K562 (cell line): ENCODE measurements around the gene KRT71. TPM values are rescaled to one million over a fixed set of nuclear protein-coding genes. Genes with fewer than 3 reads are reported as not detected.
A peak's percentile ranks its signal among the peaks of the same experiment; 100 is the strongest.

Source experiments
- ATAC-seq: fragments of 200-7000 bp; cut with Tn5 transposase; 3 replicates; pipeline ENCODE4 v1.9.1; 2020; ENCODE audit warnings: moderate library complexity
- BruUV-seq: library from RNA; stranded (reverse); fragments of 400-500 nt; replicated peaks from 2 replicates; lab custom pipeline; 2021; lab: Mats Ljungman, UMichigan
- CTCF ChIA-PET: fragments of 300-600 bp; formaldehyde crosslinking; extraction: SDS; loops from one replicate; lab custom pipeline; 2021; ENCODE audit warnings: low intra/inter-chr PET ratio; lab: Yijun Ruan, JAX
- POLR2A ChIA-PET: fragments of 300-600, 350-650 bp; sonication (Branson Sonifier 250); formaldehyde crosslinking; extraction: SDS; loops from one replicate; lab custom pipeline; 2021; ENCODE audit warnings: antibody characterized with exemption, inconsistent platforms; lab: Yijun Ruan, JAX
- DNase-seq, 4 experiments: peaks; one replicate each; pipeline versions ENCODE4 v3.0.0 to v3.0.0-alpha.2; 2011 to 2018; ENCODE audit warnings: low spot score in 3 of 4, mixed read lengths in 3 of 4; ENCODE audit errors: extremely low read depth in 1 of 4
- FAIRE-seq: peaks from 2 replicates; lab custom pipeline; 2011; peaks lifted over from hg19 to GRCh38; lab: Jason Lieb, UNC
- H2AFZ ChIP-seq: 2 replicates; pipeline ENCODE4 v1.6.0; 2011; ENCODE audit warnings: low read depth, low read length, control low read depth, inconsistent platforms
- H3K27ac ChIP-seq: fragments of 200-600 bp; 3 replicates; pipeline ENCODE4 v1.8.0; 2011; ENCODE audit warnings: low read depth, mild to moderate bottlenecking, control low read depth, inconsistent platforms, low read length, moderate library complexity, mixed read lengths; ENCODE audit errors: extremely low read depth
- H3K27me3 ChIP-seq, 2 experiments: fragments of 300-600 bp in 1 of 2; 2 replicates in 1 of 2; 3 replicates in 1 of 2; pipeline versions ENCODE4 v1.6.0 to v1.8.0; 2011; ENCODE audit warnings: inconsistent platforms in 2 of 2, low read length in 2 of 2, mild to moderate bottlenecking in 1 of 2, mixed read lengths in 1 of 2, moderate library complexity in 1 of 2; ENCODE audit not compliant: control insufficient read depth in 2 of 2, insufficient read depth in 2 of 2
- H3K36me3 ChIP-seq: fragments of 300-600 bp; 3 replicates; pipeline ENCODE4 v1.8.0; 2011; ENCODE audit warnings: mild to moderate bottlenecking, low read length, inconsistent platforms; ENCODE audit not compliant: control insufficient read depth, insufficient read depth
- H3K4me1 ChIP-seq, 2 experiments: fragments of 200-600 bp in 1 of 2; replicated peaks in 1 of 2; 2 replicates in 1 of 2; 3 replicates in 1 of 2; pipeline versions ENCODE4 v1.5.1 to v1.8.0; 2011; ENCODE audit warnings: inconsistent platforms in 2 of 2, low read length in 2 of 2, mild to moderate bottlenecking in 1 of 2, mixed read lengths in 1 of 2, moderate library complexity in 1 of 2; ENCODE audit not compliant: control insufficient read depth in 2 of 2, insufficient read depth in 2 of 2
- H3K4me2 ChIP-seq: 2 replicates; pipeline ENCODE4 v1.6.1; 2011; ENCODE audit warnings: low read length, control low read depth, inconsistent platforms, mixed read lengths; ENCODE audit not compliant: insufficient read depth
- H3K4me3 ChIP-seq: fragments of 200-600 bp; sonication (generic), shearing (Covaris generic); 2 replicates; pipeline ENCODE4 v1.5.1; 2016; ENCODE audit warnings: control low read depth, inconsistent platforms
- H3K79me2 ChIP-seq: fragments of 200-600 bp; 3 replicates; pipeline ENCODE4 v1.8.0; 2011; ENCODE audit warnings: low read length, inconsistent platforms; ENCODE audit not compliant: control insufficient read depth, insufficient read depth
- H3K9ac ChIP-seq, 2 experiments: 2 replicates each; pipeline versions ENCODE4 v1.6.0 to v1.6.1; 2011; ENCODE audit warnings: low read depth in 2 of 2, low read length in 2 of 2, control low read depth in 1 of 2, inconsistent platforms in 1 of 2, mild to moderate bottlenecking in 1 of 2, mixed read lengths in 1 of 2; ENCODE audit not compliant: insufficient read depth in 1 of 2
- H3K9me1 ChIP-seq: one replicate; pipeline ENCODE4 v1.6.0; 2011; ENCODE audit warnings: inconsistent platforms, mild to moderate bottlenecking, low read length, moderate library complexity; ENCODE audit not compliant: control insufficient read depth, insufficient read depth
- H3K9me3 ChIP-seq: replicated peaks from 2 replicates; pipeline ENCODE4 v1.5.1; 2011; ENCODE audit warnings: low read depth, low read length, inconsistent platforms; ENCODE audit not compliant: control insufficient read depth, insufficient read depth
- H4K20me1 ChIP-seq: replicated peaks from 2 replicates; pipeline ENCODE4 v1.6.1; 2011; ENCODE audit warnings: low read length, inconsistent platforms, mixed read lengths; ENCODE audit not compliant: control insufficient read depth, insufficient read depth
- HNRNPK ChIP-seq: fragments of 200-400 bp; formaldehyde crosslinking; IDR thresholded peaks from one replicate; pipeline ENCODE4 v1.6.1; 2018; ENCODE audit warnings: mild to moderate bottlenecking, low read depth, low read length; ENCODE audit not compliant: poor library complexity, severe bottlenecking
- MECOM ChIP-seq: fragments of 250-450 bp; sonication (Bioruptor Pico); IDR thresholded peaks from 2 replicates; pipeline ENCODE4 v1.8.0; 2022; ENCODE audit warnings: inconsistent platforms
- NR2C2 ChIP-seq, 2 experiments: fragments of 200-800 bp in 1 of 2; sonication (Bioruptor generic) in 1 of 2; sonication (generic) in 1 of 2; formaldehyde crosslinking in 1 of 2; IDR thresholded peaks; 2 replicates each; pipeline versions ENCODE4 v1.6.1 to v1.8.0; 2016 to 2022; ENCODE audit warnings: mild to moderate bottlenecking in 1 of 2, missing compliant biosample characterization in 1 of 2, missing genetic modification characterization in 1 of 2, missing genetic modification reagents in 1 of 2
- PRPF4 ChIP-seq: fragments of 200-400 bp; formaldehyde crosslinking; IDR thresholded peaks from one replicate; pipeline ENCODE4 v1.6.1; 2017; ENCODE audit warnings: low read length, low read depth, mild to moderate bottlenecking; ENCODE audit not compliant: insufficient read depth, poor library complexity, severe bottlenecking
- RAD21 ChIP-seq, 2 experiments: fragments of 250-450 bp in 1 of 2; fragments of 450-650 bp in 1 of 2; sonication (Bioruptor Pico) in 1 of 2; formaldehyde crosslinking in 1 of 2; IDR thresholded peaks in 1 of 2; conservative IDR thresholded peaks in 1 of 2; 2 replicates each; pipeline versions ENCODE4 v1.4.0 to v1.8.0; 2020 to 2022; ENCODE audit warnings: mild to moderate bottlenecking in 2 of 2, moderate library complexity in 1 of 2
- SP1 ChIP-seq: sonication (generic); formaldehyde crosslinking; IDR thresholded peaks from 2 replicates; pipeline ENCODE4 v1.8.1; 2022; ENCODE audit warnings: mild to moderate bottlenecking, missing genetic modification reagents
- TCFL5 ChIP-seq: fragments of 250-450 bp; sonication (Bioruptor Pico); conservative IDR thresholded peaks from 2 replicates; pipeline ENCODE4 v1.6.1; 2021; ENCODE audit warnings: mild to moderate bottlenecking, moderate library complexity, matching md5 sums
- YBX1 ChIP-seq: fragments of 450-650 bp; IDR thresholded peaks from 2 replicates; pipeline ENCODE4 v1.7.1; 2016; ENCODE audit warnings: mild to moderate bottlenecking
- ZBED1 ChIP-seq: IDR thresholded peaks from 2 replicates; pipeline ENCODE4 v1.6.1; 2014
- in situ Hi-C: fragments of 300-500 bp; cut with MboI; formaldehyde crosslinking; loops from 4 replicates; pipeline ENCODE4 v1.15.0; 2018; ENCODE audit warnings: inconsistent platforms, mixed read lengths
- intact Hi-C: fragments of 100-400 bp; cut with micrococcal nuclease; formaldehyde crosslinking; loops from 2 replicates; pipeline ENCODE4 v1.14.2; 2022
- polyA plus RNA-seq, 8 experiments: library from polyadenylated mRNA; depleted of rRNA in 4 of 8; stranded (reverse) in 5 of 8; unstranded in 3 of 8; fragments of >200 nt; fragmentation: Nextera tagmentation in 2 of 8; fragmentation: Illumina TruSeq in 1 of 8; extraction: Ambion mirVana in 2 of 8; extraction: Trizol in 1 of 8; gene quantifications; 2 replicates each; pipeline versions ENCODE4 v1.2.1 to v1.2.3, GENCODE V29; 2011 to 2014; ENCODE audit warnings: inconsistent platforms in 1 of 8, missing spikeins in 1 of 8
- total RNA-seq, 7 experiments: library from RNA; depleted of rRNA in 6 of 7; stranded (reverse); fragments of >200 nt in 6 of 7; fragmentation: Illumina TruSeq in 2 of 7; extraction: Trizol in 2 of 7; gene quantifications; 2 replicates each; pipeline versions ENCODE4 v1.2.1 to v1.2.3, GENCODE V29; 2011 to 2021; ENCODE audit warnings: low replicate concordance in 1 of 7
- TF ChIP-seq, protein P1 (sequence below), 3 experiments: IDR thresholded peaks in 2 of 3; conservative IDR thresholded peaks in 1 of 3; 2 replicates each; pipeline ENCODE4 v1.5.1; 2011 to 2012; ENCODE audit warnings: low read length in 3 of 3, mild to moderate bottlenecking in 3 of 3, control low read depth in 2 of 3, improper control_type of control experiment in 1 of 3, inconsistent platforms in 1 of 3, low read depth in 1 of 3, mixed read lengths in 1 of 3, moderate library complexity in 1 of 3; ENCODE audit not compliant: insufficient read depth in 2 of 3
- TF ChIP-seq, protein P2 (sequence below): IDR thresholded peaks from 2 replicates; pipeline ENCODE4 v1.6.1; 2012; ENCODE audit warnings: low read depth, low read length, improper control_type of control experiment, borderline replicate concordance
- TF ChIP-seq, protein P3 (sequence below): fragments of 250-450 bp; sonication (Bioruptor Pico); IDR thresholded peaks from 2 replicates; pipeline ENCODE4 v1.4.0; 2020

KRT71 gene
- total and polyA plus RNA-seq, 9 of the 15 experiments (the other 6 are each of a cell fraction or from before 2014, with no cell fraction given), result not detected

GRCh38 chr12:52542157-52542556, 10.8 kb downstream of the KRT71 start:
- no peak for DNase-seq

More at GRCh38 chr12:52542157-52542556, 10.8 kb downstream of the KRT71 start:
- no peak overlapping the region for H3K27ac ChIP-seq
- ATAC-seq (no peak), FAIRE-seq (no peak)
- H3K9me3 ChIP-seq, result no peaks in the 10 kb centered on the region
- H3K36me3 ChIP-seq, result no peaks in the 10 kb centered on the region
- ChIA-PET POLR2A (no interaction called here), CTCF (no interaction called here)
- intact Hi-C loops, result no loop called here
- no peak overlapping the region for H3K4me2 ChIP-seq
- in situ Hi-C loops, result no loop called here
- TF ChIP-seq, protein P1, sequence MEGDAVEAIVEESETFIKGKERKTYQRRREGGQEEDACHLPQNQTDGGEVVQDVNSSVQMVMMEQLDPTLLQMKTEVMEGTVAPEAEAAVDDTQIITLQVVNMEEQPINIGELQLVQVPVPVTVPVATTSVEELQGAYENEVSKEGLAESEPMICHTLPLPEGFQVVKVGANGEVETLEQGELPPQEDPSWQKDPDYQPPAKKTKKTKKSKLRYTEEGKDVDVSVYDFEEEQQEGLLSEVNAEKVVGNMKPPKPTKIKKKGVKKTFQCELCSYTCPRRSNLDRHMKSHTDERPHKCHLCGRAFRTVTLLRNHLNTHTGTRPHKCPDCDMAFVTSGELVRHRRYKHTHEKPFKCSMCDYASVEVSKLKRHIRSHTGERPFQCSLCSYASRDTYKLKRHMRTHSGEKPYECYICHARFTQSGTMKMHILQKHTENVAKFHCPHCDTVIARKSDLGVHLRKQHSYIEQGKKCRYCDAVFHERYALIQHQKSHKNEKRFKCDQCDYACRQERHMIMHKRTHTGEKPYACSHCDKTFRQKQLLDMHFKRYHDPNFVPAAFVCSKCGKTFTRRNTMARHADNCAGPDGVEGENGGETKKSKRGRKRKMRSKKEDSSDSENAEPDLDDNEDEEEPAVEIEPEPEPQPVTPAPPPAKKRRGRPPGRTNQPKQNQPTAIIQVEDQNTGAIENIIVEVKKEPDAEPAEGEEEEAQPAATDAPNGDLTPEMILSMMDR (IDR thresholded peaks at IDR 0.05 in 2 of 3, conservative IDR thresholded peaks at IDR 0.05 in 1 of 3; ENCODE audit: insufficient read depth in 2 of 3, low read depth in 1 of 3, low read length in 3 of 3), result peak in 2 of 3 experiments; percentile 15 to 28; a peak in 3 of 6 replicates
- TF ChIP-seq YBX1, result no peak
- no peak for TF ChIP-seq ZBED1
- 0 out of 4 replicates have a peak, but pooled peaks of 1 of the 2 experiments have one; percentile 23 for TF ChIP-seq RAD21 (CRISPR knock-in tag; conservative IDR thresholded peaks at IDR 0.05 in 1 of 2, IDR thresholded peaks at IDR 0.05 in 1 of 2)
- TF ChIP-seq, protein P2, sequence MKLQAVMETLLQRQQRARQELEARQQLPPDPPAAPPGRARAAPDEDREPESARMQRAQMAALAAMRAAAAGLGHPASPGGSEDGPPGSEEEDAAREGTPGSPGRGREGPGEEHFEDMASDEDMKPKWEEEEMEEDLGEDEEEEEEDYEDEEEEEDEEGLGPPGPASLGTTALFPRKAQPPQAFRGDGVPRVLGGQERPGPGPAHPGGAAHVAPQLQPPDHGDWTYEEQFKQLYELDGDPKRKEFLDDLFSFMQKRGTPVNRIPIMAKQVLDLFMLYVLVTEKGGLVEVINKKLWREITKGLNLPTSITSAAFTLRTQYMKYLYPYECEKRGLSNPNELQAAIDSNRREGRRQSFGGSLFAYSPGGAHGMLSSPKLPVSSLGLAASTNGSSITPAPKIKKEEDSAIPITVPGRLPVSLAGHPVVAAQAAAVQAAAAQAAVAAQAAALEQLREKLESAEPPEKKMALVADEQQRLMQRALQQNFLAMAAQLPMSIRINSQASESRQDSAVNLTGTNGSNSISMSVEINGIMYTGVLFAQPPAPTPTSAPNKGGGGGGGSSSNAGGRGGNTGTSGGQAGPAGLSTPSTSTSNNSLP, result no peak
- TF ChIP-seq TCFL5 (CRISPR knock-in tag), result no peak
- no peak for TF ChIP-seq NR2C2 (CRISPR knock-in tag; IDR thresholded peaks at IDR 0.05)
- no peak for TF ChIP-seq NR2C2 (tag; IDR thresholded peaks at IDR 0.05)
- no peak for TF ChIP-seq MECOM (CRISPR knock-in tag)
- no peak for TF ChIP-seq SP1 (CRISPR knock-in tag)
- TF ChIP-seq PRPF4, result no peak
- TF ChIP-seq HNRNPK, result no peak
- TF ChIP-seq, protein P3, sequence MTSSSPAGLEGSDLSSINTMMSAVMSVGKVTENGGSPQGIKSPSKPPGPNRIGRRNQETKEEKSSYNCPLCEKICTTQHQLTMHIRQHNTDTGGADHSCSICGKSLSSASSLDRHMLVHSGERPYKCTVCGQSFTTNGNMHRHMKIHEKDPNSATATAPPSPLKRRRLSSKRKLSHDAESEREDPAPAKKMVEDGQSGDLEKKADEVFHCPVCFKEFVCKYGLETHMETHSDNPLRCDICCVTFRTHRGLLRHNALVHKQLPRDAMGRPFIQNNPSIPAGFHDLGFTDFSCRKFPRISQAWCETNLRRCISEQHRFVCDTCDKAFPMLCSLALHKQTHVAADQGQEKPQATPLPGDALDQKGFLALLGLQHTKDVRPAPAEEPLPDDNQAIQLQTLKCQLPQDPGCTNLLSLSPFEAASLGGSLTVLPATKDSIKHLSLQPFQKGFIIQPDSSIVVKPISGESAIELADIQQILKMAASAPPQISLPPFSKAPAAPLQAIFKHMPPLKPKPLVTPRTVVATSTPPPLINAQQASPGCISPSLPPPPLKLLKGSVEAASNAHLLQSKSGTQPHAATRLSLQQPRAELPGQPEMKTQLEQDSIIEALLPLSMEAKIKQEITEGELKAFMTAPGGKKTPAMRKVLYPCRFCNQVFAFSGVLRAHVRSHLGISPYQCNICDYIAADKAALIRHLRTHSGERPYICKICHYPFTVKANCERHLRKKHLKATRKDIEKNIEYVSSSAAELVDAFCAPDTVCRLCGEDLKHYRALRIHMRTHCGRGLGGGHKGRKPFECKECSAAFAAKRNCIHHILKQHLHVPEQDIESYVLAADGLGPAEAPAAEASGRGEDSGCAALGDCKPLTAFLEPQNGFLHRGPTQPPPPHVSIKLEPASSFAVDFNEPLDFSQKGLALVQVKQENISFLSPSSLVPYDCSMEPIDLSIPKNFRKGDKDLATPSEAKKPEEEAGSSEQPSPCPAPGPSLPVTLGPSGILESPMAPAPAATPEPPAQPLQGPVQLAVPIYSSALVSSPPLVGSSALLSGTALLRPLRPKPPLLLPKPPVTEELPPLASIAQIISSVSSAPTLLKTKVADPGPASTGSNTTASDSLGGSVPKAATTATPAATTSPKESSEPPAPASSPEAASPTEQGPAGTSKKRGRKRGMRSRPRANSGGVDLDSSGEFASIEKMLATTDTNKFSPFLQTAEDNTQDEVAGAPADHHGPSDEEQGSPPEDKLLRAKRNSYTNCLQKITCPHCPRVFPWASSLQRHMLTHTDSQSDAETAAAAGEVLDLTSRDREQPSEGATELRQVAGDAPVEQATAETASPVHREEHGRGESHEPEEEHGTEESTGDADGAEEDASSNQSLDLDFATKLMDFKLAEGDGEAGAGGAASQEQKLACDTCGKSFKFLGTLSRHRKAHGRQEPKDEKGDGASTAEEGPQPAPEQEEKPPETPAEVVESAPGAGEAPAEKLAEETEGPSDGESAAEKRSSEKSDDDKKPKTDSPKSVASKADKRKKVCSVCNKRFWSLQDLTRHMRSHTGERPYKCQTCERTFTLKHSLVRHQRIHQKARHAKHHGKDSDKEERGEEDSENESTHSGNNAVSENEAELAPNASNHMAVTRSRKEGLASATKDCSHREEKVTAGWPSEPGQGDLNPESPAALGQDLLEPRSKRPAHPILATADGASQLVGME (CRISPR knock-in tag), result no peak
- no peaks in the 10 kb centered on the region for H3K79me2 ChIP-seq
- H3K9me1 ChIP-seq, result no peaks in the 10 kb centered on the region
- H3K4me3 ChIP-seq, result no peak overlapping the region
- BruUV-seq, result no TSS peak
- no peak overlapping the region for H3K9ac ChIP-seq
- no peaks in the 10 kb centered on the region for H3K4me1 ChIP-seq
- peaks cover 3 to 27% of the 10 kb centered on the region in 2 experiments; a peak in 2 of 5 replicates for H3K27me3 ChIP-seq
- peaks cover 2% of the 10 kb centered on the region; the same call in 1 of the 2 replicates for H4K20me1 ChIP-seq
- no peak overlapping the region for H2AFZ ChIP-seq
